ENCODE measurements around the gene MCF2L2.
"Not testable (repeated sequence)": the region's sequence is repeated elsewhere in the genome, so short reads cannot be mapped to it uniquely, and the experiment has no call there.

The MCF2L2 gene

GRCh38 chr3:183233966-183234365, 194.5 kb downstream of the MCF2L2 start:
- Histone ChIP-seq H3K27ac (peak overlapping the region; percentile 68), H3K27me3 (no peaks in the 10 kb centered on the region)
- TF ChIP-seq, protein P1, sequence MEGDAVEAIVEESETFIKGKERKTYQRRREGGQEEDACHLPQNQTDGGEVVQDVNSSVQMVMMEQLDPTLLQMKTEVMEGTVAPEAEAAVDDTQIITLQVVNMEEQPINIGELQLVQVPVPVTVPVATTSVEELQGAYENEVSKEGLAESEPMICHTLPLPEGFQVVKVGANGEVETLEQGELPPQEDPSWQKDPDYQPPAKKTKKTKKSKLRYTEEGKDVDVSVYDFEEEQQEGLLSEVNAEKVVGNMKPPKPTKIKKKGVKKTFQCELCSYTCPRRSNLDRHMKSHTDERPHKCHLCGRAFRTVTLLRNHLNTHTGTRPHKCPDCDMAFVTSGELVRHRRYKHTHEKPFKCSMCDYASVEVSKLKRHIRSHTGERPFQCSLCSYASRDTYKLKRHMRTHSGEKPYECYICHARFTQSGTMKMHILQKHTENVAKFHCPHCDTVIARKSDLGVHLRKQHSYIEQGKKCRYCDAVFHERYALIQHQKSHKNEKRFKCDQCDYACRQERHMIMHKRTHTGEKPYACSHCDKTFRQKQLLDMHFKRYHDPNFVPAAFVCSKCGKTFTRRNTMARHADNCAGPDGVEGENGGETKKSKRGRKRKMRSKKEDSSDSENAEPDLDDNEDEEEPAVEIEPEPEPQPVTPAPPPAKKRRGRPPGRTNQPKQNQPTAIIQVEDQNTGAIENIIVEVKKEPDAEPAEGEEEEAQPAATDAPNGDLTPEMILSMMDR (IDR thresholded peaks at IDR 0.05), result no peak

DNA sequence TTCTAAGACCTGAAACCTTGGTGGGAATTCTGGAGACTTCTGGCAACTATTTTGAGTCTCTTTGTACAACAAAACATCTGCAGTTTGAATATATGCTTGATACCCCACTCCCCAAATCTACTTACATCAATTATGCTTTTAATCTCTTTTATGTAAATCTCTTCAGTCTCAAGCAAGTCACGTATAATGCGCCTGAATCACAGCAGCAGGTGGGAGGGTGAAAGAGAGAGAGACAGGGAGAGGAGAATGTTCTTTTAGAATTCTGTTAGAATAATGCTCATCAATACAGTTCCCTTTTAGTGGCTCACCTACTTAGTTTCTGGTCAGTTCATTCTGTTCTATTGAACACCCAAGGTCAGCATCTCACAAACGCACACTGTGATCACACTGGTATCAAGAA, 197.6 kb downstream of the MCF2L2 start:
- TF ChIP-seq, protein P1 (IDR thresholded peaks at IDR 0.05), result no peak
- Histone ChIP-seq H3K27me3 (no peaks in the 10 kb centered on the region), H3K36me3 (no peaks in the 10 kb centered on the region), H3K27ac (no peak overlapping the region), H3K4me3 (ENCODE audit: low read depth in 1 of 2, low read length in 1 of 2) (no peak overlapping the region), H3K4me1 (ENCODE audit: control insufficient read depth in 1 of 2, insufficient read depth in 1 of 2, low read depth in 1 of 2, low read length in 1 of 2) (peaks cover 5 to 9% of the 10 kb centered on the region in 2 experiments), H3K9me3 (no peaks in the 10 kb centered on the region)

More at GRCh38 chr3:183233966-183234365, 194.5 kb downstream of the MCF2L2 start:
- H3K4me1 ChIP-seq (ENCODE audit: control insufficient read depth in 1 of 2, insufficient read depth in 1 of 2, low read depth in 1 of 2, low read length in 1 of 2), result peaks cover 5 to 9% of the 10 kb centered on the region in 2 experiments
- H3K36me3 ChIP-seq, result no peaks in the 10 kb centered on the region
- no peak overlapping the region for H3K4me3 ChIP-seq (ENCODE audit: low read depth in 1 of 2, low read length in 1 of 2)
- no peaks in the 10 kb centered on the region for H3K9me3 ChIP-seq

GRCh38 chr3:183230251-183230650, 198.2 kb downstream of the MCF2L2 start:
- H3K27me3 ChIP-seq; H3K36me3 ChIP-seq; H3K27ac ChIP-seq; H3K4me1 ChIP-seq (ENCODE audit: control insufficient read depth in 1 of 2, insufficient read depth in 1 of 2, low read depth in 1 of 2, low read length in 1 of 2); H3K4me3 ChIP-seq (ENCODE audit: low read depth in 1 of 2, low read length in 1 of 2); H3K9me3 ChIP-seq: not testable (repeated sequence)

DNA sequence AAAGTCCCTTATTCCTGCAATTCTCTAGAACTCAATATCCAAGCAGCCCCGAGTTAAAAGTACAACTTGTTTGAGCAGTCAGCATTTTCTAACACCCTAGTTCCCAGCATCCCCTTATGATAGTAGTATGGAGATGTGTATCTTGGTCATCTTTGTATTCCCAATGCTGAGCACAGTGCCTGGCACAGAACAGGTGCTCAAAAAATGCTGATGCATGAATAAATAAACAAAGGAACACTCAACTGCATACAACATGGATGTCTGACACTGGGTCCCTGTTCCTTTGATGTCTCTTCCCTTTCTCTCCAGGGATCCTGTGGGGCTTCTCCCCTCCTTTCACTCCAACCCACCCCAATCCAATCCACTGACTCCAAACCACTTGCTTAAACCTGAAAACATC, 199.2 kb downstream of the MCF2L2 start:
- H3K4me1 ChIP-seq (ENCODE audit: control insufficient read depth in 1 of 2, insufficient read depth in 1 of 2, low read depth in 1 of 2, low read length in 1 of 2), result peaks cover 4 to 7% of the 10 kb centered on the region in 2 experiments
- no peak overlapping the region for H3K27ac ChIP-seq
- no peaks in the 10 kb centered on the region for H3K27me3 ChIP-seq
- no peaks in the 10 kb centered on the region for H3K36me3 ChIP-seq
- H3K9me3 ChIP-seq, result no peaks in the 10 kb centered on the region
- TF ChIP-seq, protein P1 (IDR thresholded peaks at IDR 0.05), result no peak
- no peak overlapping the region for H3K4me3 ChIP-seq (ENCODE audit: low read depth in 1 of 2, low read length in 1 of 2)

GRCh38 chr3:183227586-183227985, 200.8 kb downstream of the MCF2L2 start:
- Histone ChIP-seq H3K27me3 (no peaks in the 10 kb centered on the region), H3K4me1 (ENCODE audit: control insufficient read depth in 1 of 2, insufficient read depth in 1 of 2, low read depth in 1 of 2, low read length in 1 of 2) (no peaks in the 10 kb centered on the region), H3K4me3 (ENCODE audit: low read depth in 1 of 2, low read length in 1 of 2) (no peak overlapping the region), H3K27ac (no peak overlapping the region), H3K9me3 (no peaks in the 10 kb centered on the region), H3K36me3 (no peaks in the 10 kb centered on the region)
- TF ChIP-seq, protein P1 (IDR thresholded peaks at IDR 0.05), result no peak

- Histone ChIP-seq H3K9me3 (no peaks in the 10 kb centered on the region), H3K27ac (no peak overlapping the region), H3K36me3 (no peaks in the 10 kb centered on the region), H3K4me3 (ENCODE audit: low read depth in 1 of 2, low read length in 1 of 2) (no peak overlapping the region), H3K27me3 (no peaks in the 10 kb centered on the region), H3K4me1 (ENCODE audit: control insufficient read depth in 1 of 2, insufficient read depth in 1 of 2, low read depth in 1 of 2, low read length in 1 of 2) (no peaks in the 10 kb centered on the region)
- TF ChIP-seq, protein P1 (IDR thresholded peaks at IDR 0.05), result no peak
Observed at GRCh38 chr3:183226333-183226890, 202.0 kb downstream of the MCF2L2 start.
